Activated CD4-positive, alpha-beta T cell treated with anti-CD3 and anti-CD28 coated beads for 36 hours (primary cell): Measurements from ENCODE around the gene ZFX. TPM values are rescaled to one million over a fixed set of nuclear protein-coding genes. Genes with fewer than 3 reads are reported as not detected.
"Not testable (repeated sequence)": the region's sequence is repeated elsewhere in the genome, so short reads cannot be mapped to it uniquely, and the experiment has no call there.

Experiments
- ATAC-seq: fragments of 200-7000 bp; cut with Tn5 transposase; one replicate; pipeline ENCODE4 v1.10.0; 2021; ENCODE audit warnings: mild to moderate bottlenecking, moderate library complexity
- CTCF ChIA-PET: fragments of 350-600 bp; sonication (Branson Sonifier 250); formaldehyde crosslinking; loops from one replicate; lab custom pipeline; 2021; ENCODE audit warnings: antibody characterized with exemption; lab: Charles Lee
- POLR2A ChIA-PET: fragments of 350-600 bp; sonication (Branson Sonifier 250); formaldehyde crosslinking; loops from one replicate; lab custom pipeline; 2021; ENCODE audit warnings: antibody characterized with exemption, inconsistent platforms; lab: Charles Lee
- DNase-seq: peaks from one replicate; pipeline ENCODE4 v3.0.0-alpha.2; 2020
- H3K27ac Mint-ChIP-seq: one replicate; pipeline ENCODE4 v1.8.0; 2021; ENCODE audit warnings: mixed read lengths
- H3K27me3 Mint-ChIP-seq: one replicate; pipeline ENCODE4 v1.8.0; 2021; ENCODE audit warnings: mixed read lengths
- H3K36me3 Mint-ChIP-seq: one replicate; pipeline ENCODE4 v1.8.0; 2021; ENCODE audit warnings: low read depth, mixed read lengths
- H3K4me1 Mint-ChIP-seq: one replicate; pipeline ENCODE4 v1.8.0; 2021; ENCODE audit warnings: mixed read lengths
- H3K4me3 Mint-ChIP-seq: one replicate; pipeline ENCODE4 v1.8.0; 2021; ENCODE audit warnings: mild to moderate bottlenecking, moderate library complexity, mixed read lengths
- H3K9me3 Mint-ChIP-seq: one replicate; pipeline ENCODE4 v1.8.0; 2021; ENCODE audit warnings: low read depth, mixed read lengths
- intact Hi-C, 2 experiments: fragments of 100-400 bp; cut with DNase I in 1 of 2; cut with micrococcal nuclease in 1 of 2; formaldehyde crosslinking; loops; one replicate each; pipeline versions ENCODE4 v1.14.2 to v1.15.1; 2022 to 2024; cut with DNase I, micrococcal nuclease
- total RNA-seq, 2 experiments: library from RNA; stranded (reverse); gene quantifications; one replicate each; pipeline ENCODE4 v1.2.3, GENCODE V29; 2021

ZFX gene
- total RNA-seq = 10 to 100 TPM; 34.0 to 37.9 TPM

GRCh38 chrX:24149351-24150050 is at the start of gene ZFX:
TSS of gene ZFX (plus strand) at chrX:24149729. CDS start at chrX:24172743, 23,014 bp downstream.
- intact Hi-C loops = loop anchor here (1.0 to 10.0 kb wide), 13 partner anchors 20 to 482 kb away; partner anchors contain the start of genes CXorf58 (in 2 of the 2), EIF2S3 (in 2 of the 2), APOO (in 1 of the 2) and PDK3 (in 1 of the 2)
- H3K4me3 Mint-ChIP-seq = peak within 1 kb of the TSS; percentile 93

GRCh38 chrX:24100713-24101112 is 48.8 kb upstream of the ZFX start:
- H3K36me3 Mint-ChIP-seq = no peaks in the 10 kb centered on the region
- no peak overlapping the region for H3K4me3 Mint-ChIP-seq
- H3K9me3 Mint-ChIP-seq = no peaks in the 10 kb centered on the region
- ATAC-seq (no peak), DNase-seq (peak; percentile 6)
- CTCF ChIA-PET = interaction anchor here (0.6 kb wide), 1 partner anchor 138 kb away, joined by 3 read pairs; no protein-coding TSS in a partner anchor
- intact Hi-C loops = loop anchor here in 1 of 2 experiments (5.0 kb wide), 1 partner anchor 42 kb away; no protein-coding TSS in a partner anchor
- peaks cover 18% of the 10 kb centered on the region for H3K4me1 Mint-ChIP-seq
- no peak overlapping the region for H3K27ac Mint-ChIP-seq
- H3K27me3 Mint-ChIP-seq = no peaks in the 10 kb centered on the region
- POLR2A ChIA-PET = no interaction called here

More at GRCh38 chrX:24149351-24150050, at the start of gene ZFX:
- POLR2A ChIA-PET = interaction anchor here (0.6 kb wide), 1 partner anchor 53 kb away, joined by 5 read pairs; no protein-coding TSS in a partner anchor
- Mint-ChIP-seq H3K27ac (peak within 1 kb of the TSS; percentile 97), H3K4me1 (peaks cover 52% of the 10 kb centered on the region), H3K36me3 (peaks cover 26% of the 10 kb centered on the region), H3K27me3 (no peaks in the 10 kb centered on the region), H3K9me3 (no peaks in the 10 kb centered on the region)
- ATAC-seq (peak; percentile 43), DNase-seq (peak; percentile 75)
- CTCF ChIA-PET = no interaction called here

- no peak for ATAC-seq
- H3K4me1 Mint-ChIP-seq = no peaks in the 10 kb centered on the region
- intact Hi-C loops = no loop called here
Measured at GRCh38 chrX:24110069-24110468, 39.5 kb upstream of the ZFX start.

GRCh38 chrX:24113181-24113580 is 36.3 kb upstream of the ZFX start:
- Mint-ChIP-seq H3K4me3 (no peak overlapping the region), H3K36me3 (no peaks in the 10 kb centered on the region), H3K4me1 (no peaks in the 10 kb centered on the region), H3K9me3 (no peaks in the 10 kb centered on the region), H3K27ac (no peak overlapping the region), H3K27me3 (no peaks in the 10 kb centered on the region)
- DNase-seq (no peak), ATAC-seq (no peak)
- CTCF ChIA-PET = interaction anchor here (1.2 kb wide), 1 partner anchor 230 kb away, joined by 4 read pairs; no protein-coding TSS in a partner anchor
- intact Hi-C loops = no loop called here
- POLR2A ChIA-PET = no interaction called here

More at GRCh38 chrX:24110069-24110468, 39.5 kb upstream of the ZFX start:
- Mint-ChIP-seq H3K27ac (no peak overlapping the region), H3K4me3 (no peak overlapping the region), H3K9me3 (no peaks in the 10 kb centered on the region), H3K27me3 (no peaks in the 10 kb centered on the region), H3K36me3 (no peaks in the 10 kb centered on the region)
- ChIA-PET CTCF (no interaction called here), POLR2A (no interaction called here)
- no peak for DNase-seq

- no peaks in the 10 kb centered on the region for H3K9me3 Mint-ChIP-seq
- no peak for DNase-seq
- intact Hi-C loops = no loop called here
- no peak overlapping the region for H3K27ac Mint-ChIP-seq
- H3K4me1 Mint-ChIP-seq = no peaks in the 10 kb centered on the region
- no peak overlapping the region for H3K4me3 Mint-ChIP-seq
- POLR2A ChIA-PET = no interaction called here
- H3K36me3 Mint-ChIP-seq = no peaks in the 10 kb centered on the region
- no peak for ATAC-seq
- CTCF ChIA-PET = no interaction called here
- no peaks in the 10 kb centered on the region for H3K27me3 Mint-ChIP-seq
Measured at GRCh38 chrX:24117258-24117657, 32.3 kb upstream of the ZFX start.

GRCh38 chrX:24124244-24124799 is 25.2 kb upstream of the ZFX start:
- Mint-ChIP-seq H3K27me3 (no peaks in the 10 kb centered on the region), H3K4me3 (no peak overlapping the region), H3K4me1 (no peaks in the 10 kb centered on the region), H3K36me3 (no peaks in the 10 kb centered on the region), H3K9me3 (no peaks in the 10 kb centered on the region), H3K27ac (no peak overlapping the region)
- DNase-seq (no peak), ATAC-seq (no peak)
- CTCF ChIA-PET = no interaction called here
- POLR2A ChIA-PET = no interaction called here
- intact Hi-C loops = no loop called here

GRCh38 chrX:24125028-24125612 is 24.4 kb upstream of the ZFX start:
- H3K27me3 Mint-ChIP-seq = no peaks in the 10 kb centered on the region
- intact Hi-C loops = no loop called here
- H3K36me3 Mint-ChIP-seq = no peaks in the 10 kb centered on the region
- H3K4me1 Mint-ChIP-seq = no peaks in the 10 kb centered on the region
- CTCF ChIA-PET = no interaction called here
- ATAC-seq = no peak
- no peak overlapping the region for H3K27ac Mint-ChIP-seq
- no peak overlapping the region for H3K4me3 Mint-ChIP-seq
- no peaks in the 10 kb centered on the region for H3K9me3 Mint-ChIP-seq
- POLR2A ChIA-PET = no interaction called here
- DNase-seq = no peak

GRCh38 chrX:24131476-24131875 is 18.1 kb upstream of the ZFX start:
- H3K27me3 Mint-ChIP-seq = no peaks in the 10 kb centered on the region
- no peak overlapping the region for H3K27ac Mint-ChIP-seq
- POLR2A ChIA-PET = no interaction called here

GRCh38 chrX:24133312-24133711 is 16.2 kb upstream of the ZFX start:
- no peak overlapping the region for H3K4me3 Mint-ChIP-seq
- H3K27ac Mint-ChIP-seq = no peak overlapping the region
- POLR2A ChIA-PET = no interaction called here
- CTCF ChIA-PET = no interaction called here
- no peaks in the 10 kb centered on the region for H3K9me3 Mint-ChIP-seq
- intact Hi-C loops = no loop called here
- no peaks in the 10 kb centered on the region for H3K36me3 Mint-ChIP-seq
- ATAC-seq (no peak), DNase-seq (no peak)
- H3K4me1 Mint-ChIP-seq = no peaks in the 10 kb centered on the region
- H3K27me3 Mint-ChIP-seq = no peaks in the 10 kb centered on the region

More at GRCh38 chrX:24131476-24131875, 18.1 kb upstream of the ZFX start:
- Mint-ChIP-seq H3K4me3 (no peak overlapping the region), H3K4me1 (no peaks in the 10 kb centered on the region), H3K36me3 (no peaks in the 10 kb centered on the region), H3K9me3 (no peaks in the 10 kb centered on the region)
- intact Hi-C loops = no loop called here
- CTCF ChIA-PET = interaction anchor here (0.8 kb wide), 1 partner anchor 42 kb away, joined by 3 read pairs; no protein-coding TSS in a partner anchor
- ATAC-seq (no peak), DNase-seq (no peak)

- H3K4me1 Mint-ChIP-seq, H3K27me3 Mint-ChIP-seq, H3K36me3 Mint-ChIP-seq, H3K4me3 Mint-ChIP-seq, H3K27ac Mint-ChIP-seq, CTCF ChIA-PET, POLR2A ChIA-PET, H3K9me3 Mint-ChIP-seq, intact Hi-C loops, ATAC-seq, DNase-seq: not testable (repeated sequence)
Measured at GRCh38 chrX:24135768-24136167, 13.8 kb upstream of the ZFX start.

GRCh38 chrX:24137192-24137591 is 12.3 kb upstream of the ZFX start:
- H3K36me3 Mint-ChIP-seq = no peaks in the 10 kb centered on the region
- no peaks in the 10 kb centered on the region for H3K27me3 Mint-ChIP-seq
- ChIA-PET CTCF (no interaction called here), POLR2A (no interaction called here)
- no peak overlapping the region for H3K27ac Mint-ChIP-seq
- ATAC-seq (no peak), DNase-seq (no peak)
- H3K9me3 Mint-ChIP-seq = no peaks in the 10 kb centered on the region
- intact Hi-C loops = no loop called here
- no peaks in the 10 kb centered on the region for H3K4me1 Mint-ChIP-seq
- H3K4me3 Mint-ChIP-seq = no peak overlapping the region
